ENCODE data around the gene ATP10B. TPM values are rescaled to one million over a fixed set of nuclear protein-coding genes. Genes with fewer than 3 reads are reported as not detected.

ATP10B gene
- total RNA-seq, 2 donors from 2014 or later = 162 to 232 TPM

DNA sequence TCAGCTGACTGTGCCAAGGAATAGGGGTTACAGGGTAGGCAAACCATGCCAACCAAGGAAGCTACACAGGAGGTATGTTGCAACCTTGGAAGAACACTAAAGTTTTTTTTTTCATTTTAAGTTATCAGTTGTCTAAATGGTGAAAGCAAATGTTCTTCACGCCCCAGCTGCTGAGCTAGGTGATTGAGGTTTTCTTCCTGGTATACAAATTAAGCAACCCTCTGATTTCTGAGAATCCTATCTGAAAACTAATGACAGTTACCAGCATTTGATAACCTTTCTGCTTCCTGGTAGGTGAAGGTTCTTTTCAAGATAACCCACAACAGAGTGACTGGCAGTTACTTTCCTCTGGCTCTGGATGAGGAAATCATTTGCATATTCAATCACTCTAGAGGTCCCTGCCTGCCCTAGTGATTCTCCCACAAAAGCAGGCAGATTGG, 194.9 kb downstream of the ATP10B start:
- peak; percentile 47 for DNase-seq
- H3K27ac ChIP-seq = peak overlapping the region; percentile 82
- H3K4me3 ChIP-seq = no peak overlapping the region
- H3K27me3 ChIP-seq = no peaks in the 10 kb centered on the region
- no peaks in the 10 kb centered on the region for H3K9me3 ChIP-seq
- intact Hi-C loops (cut with DNase I) = no loop called here
- peak overlapping the region in 1 of 2 donors; percentile 73 for H3K9ac ChIP-seq (ENCODE audit: low read depth in 2 of 2, low read length in 2 of 2)
- no peaks in the 10 kb centered on the region for H3K36me3 ChIP-seq
- TF ChIP-seq, protein P1, sequence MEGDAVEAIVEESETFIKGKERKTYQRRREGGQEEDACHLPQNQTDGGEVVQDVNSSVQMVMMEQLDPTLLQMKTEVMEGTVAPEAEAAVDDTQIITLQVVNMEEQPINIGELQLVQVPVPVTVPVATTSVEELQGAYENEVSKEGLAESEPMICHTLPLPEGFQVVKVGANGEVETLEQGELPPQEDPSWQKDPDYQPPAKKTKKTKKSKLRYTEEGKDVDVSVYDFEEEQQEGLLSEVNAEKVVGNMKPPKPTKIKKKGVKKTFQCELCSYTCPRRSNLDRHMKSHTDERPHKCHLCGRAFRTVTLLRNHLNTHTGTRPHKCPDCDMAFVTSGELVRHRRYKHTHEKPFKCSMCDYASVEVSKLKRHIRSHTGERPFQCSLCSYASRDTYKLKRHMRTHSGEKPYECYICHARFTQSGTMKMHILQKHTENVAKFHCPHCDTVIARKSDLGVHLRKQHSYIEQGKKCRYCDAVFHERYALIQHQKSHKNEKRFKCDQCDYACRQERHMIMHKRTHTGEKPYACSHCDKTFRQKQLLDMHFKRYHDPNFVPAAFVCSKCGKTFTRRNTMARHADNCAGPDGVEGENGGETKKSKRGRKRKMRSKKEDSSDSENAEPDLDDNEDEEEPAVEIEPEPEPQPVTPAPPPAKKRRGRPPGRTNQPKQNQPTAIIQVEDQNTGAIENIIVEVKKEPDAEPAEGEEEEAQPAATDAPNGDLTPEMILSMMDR (IDR thresholded peaks at IDR 0.05) = no peak
- peaks cover 12% of the 10 kb centered on the region for H3K4me1 ChIP-seq

DNA sequence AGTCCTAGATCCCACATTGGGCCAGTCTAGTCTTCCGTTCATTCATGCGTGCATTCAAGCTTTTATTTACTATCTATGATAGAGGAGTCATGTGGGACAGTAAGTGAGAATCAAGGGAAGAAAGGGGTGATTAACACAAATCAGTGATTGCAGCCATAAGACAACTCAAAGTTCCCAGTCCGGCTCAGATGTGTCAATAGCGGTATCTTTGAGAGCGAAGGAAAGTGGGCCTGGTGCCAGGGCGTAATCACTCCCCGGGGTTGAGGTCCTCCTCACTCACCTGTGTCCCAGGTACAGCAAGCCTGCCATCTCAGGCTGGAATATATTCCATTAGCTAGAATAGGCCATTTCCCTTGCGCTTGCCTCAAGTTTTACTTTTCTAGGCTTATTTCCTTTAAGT, 196.3 kb downstream of the ATP10B start:
- intact Hi-C loops (cut with DNase I) = no loop called here
- no peaks in the 10 kb centered on the region for H3K9me3 ChIP-seq
- peaks cover 12% of the 10 kb centered on the region for H3K4me1 ChIP-seq
- H3K27ac ChIP-seq = peak overlapping the region; percentile 82
- H3K36me3 ChIP-seq = no peaks in the 10 kb centered on the region
- H3K9ac ChIP-seq (ENCODE audit: low read depth in 2 of 2, low read length in 2 of 2) = peak overlapping the region in 1 of 2 donors; percentile 16
- no peak overlapping the region for H3K4me3 ChIP-seq
- H3K27me3 ChIP-seq = no peaks in the 10 kb centered on the region
- TF ChIP-seq, protein P1 (IDR thresholded peaks at IDR 0.05) = no peak
- peak; percentile 93 for DNase-seq

DNA sequence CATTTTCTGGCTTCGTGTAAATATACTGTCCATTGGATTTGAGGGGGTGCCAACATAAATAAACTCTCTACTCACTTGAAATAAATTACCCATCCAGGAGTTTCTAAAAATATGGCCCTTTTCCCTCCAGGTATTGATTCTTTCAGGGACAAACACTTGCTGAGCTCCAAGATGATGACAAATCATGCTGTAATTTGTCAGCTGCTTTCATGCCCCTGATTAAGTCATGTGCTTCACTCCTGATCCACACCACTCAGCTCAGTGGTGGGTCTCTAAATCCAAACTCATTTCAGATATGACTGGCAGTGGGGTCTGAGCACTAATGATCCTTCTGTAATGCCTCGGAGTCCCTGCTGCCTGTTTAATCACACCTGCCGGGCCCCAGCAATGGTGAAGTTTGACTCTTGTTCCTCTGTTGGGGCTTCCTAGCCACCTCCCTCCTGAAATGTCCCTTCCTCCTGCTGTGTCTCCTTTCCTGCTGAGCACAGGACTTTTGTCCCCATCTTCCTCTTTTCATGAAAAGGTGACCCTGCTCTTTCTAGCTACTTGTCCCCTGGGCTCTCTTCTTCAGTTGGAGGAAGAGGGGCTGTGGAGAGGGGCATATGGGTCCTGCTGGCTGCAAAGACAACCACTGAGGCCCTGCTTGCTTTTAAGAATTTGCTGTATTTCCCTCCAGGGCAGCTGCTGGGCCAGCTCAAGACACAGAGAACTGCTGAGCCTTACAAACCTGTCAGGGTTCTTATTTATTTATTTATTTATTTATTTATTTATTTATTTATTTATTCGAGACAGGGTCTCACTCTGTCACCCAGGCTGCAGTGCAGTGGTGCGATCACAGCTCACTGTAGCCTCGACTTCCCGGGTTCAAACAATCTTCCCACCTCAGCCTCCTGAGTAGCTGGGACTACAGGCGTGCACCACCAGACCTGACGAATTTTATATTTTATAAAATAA, 200.0 kb downstream of the ATP10B start:
- DNase-seq = no peak
- H3K36me3 ChIP-seq = no peaks in the 10 kb centered on the region
- H3K27ac ChIP-seq = no peak overlapping the region
- TF ChIP-seq, protein P1 (IDR thresholded peaks at IDR 0.05) = no peak
- no peaks in the 10 kb centered on the region for H3K9me3 ChIP-seq
- intact Hi-C loops (cut with DNase I) = no loop called here
- peaks cover 8% of the 10 kb centered on the region for H3K4me1 ChIP-seq
- H3K9ac ChIP-seq (ENCODE audit: low read depth in 2 of 2, low read length in 2 of 2) = no peak overlapping the region
- H3K27me3 ChIP-seq = no peaks in the 10 kb centered on the region
- no peak overlapping the region for H3K4me3 ChIP-seq

DNA sequence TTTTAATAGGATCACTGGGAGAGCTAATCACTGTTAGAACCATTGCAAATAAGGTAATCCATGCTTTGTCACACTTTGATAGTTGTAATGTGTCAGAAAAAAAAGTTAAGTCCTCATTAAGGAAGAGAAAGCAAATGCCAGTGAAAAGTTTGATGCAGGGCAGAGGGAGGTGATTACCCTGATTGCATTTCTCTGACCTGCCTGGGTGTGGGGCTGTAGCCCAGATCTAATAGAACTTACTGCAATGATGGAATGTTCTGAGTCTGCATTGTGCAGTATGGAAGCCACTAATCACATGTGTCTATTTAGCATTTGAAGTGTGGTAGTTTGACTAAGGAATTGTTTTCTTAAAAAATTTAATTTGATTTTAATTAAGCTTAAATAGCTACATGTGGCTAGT, 202.7 kb downstream of the ATP10B start:
- no peak for DNase-seq
- TF ChIP-seq, protein P1 (IDR thresholded peaks at IDR 0.05) = peak; percentile 34

DNA sequence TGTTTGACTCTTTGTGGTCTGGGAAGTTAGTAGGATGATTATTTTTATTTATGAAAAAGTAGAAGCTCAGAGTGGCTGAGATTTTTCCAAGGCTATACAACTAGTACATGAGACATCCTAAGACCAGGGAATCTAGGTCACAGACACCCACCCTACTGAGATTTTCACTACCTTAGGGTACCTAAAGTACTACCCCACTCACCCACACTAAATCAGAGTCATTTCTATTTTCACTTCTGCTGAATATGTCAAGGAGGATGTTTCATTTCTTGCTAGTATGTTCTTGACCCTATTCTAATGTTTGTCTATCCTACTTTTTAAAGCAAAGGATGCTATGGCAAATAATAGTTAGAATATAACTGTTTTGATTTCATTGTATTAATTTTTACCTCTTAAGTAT, 206.0 kb downstream of the ATP10B start:
- H3K27ac ChIP-seq = no peak overlapping the region
- no peaks in the 10 kb centered on the region for H3K27me3 ChIP-seq
- no peaks in the 10 kb centered on the region for H3K36me3 ChIP-seq
- DNase-seq = no peak
- H3K9me3 ChIP-seq = no peaks in the 10 kb centered on the region
- TF ChIP-seq, protein P1 (IDR thresholded peaks at IDR 0.05) = no peak
- no peaks in the 10 kb centered on the region for H3K4me1 ChIP-seq
- intact Hi-C loops (cut with DNase I) = loop anchor here (5.0 kb wide), 1 partner anchor 141 kb away; no protein-coding TSS in a partner anchor
- H3K4me3 ChIP-seq = no peak overlapping the region
- no peak overlapping the region for H3K9ac ChIP-seq (ENCODE audit: low read depth in 2 of 2, low read length in 2 of 2)

More for the DNA sequence above, 202.7 kb downstream of the ATP10B start:
- H3K27ac ChIP-seq = no peak overlapping the region
- H3K36me3 ChIP-seq = no peaks in the 10 kb centered on the region
- no peaks in the 10 kb centered on the region for H3K4me1 ChIP-seq
- no peak overlapping the region for H3K9ac ChIP-seq (ENCODE audit: low read depth in 2 of 2, low read length in 2 of 2)
- intact Hi-C loops (cut with DNase I) = loop anchor here (5.0 kb wide), 1 partner anchor 138 kb away; no protein-coding TSS in a partner anchor
- H3K27me3 ChIP-seq = no peaks in the 10 kb centered on the region
- no peaks in the 10 kb centered on the region for H3K9me3 ChIP-seq
- H3K4me3 ChIP-seq = no peak overlapping the region
